SK-N-SH treated with all-trans-retinoic acid at 6 μM for 48 hours (cell line): ENCODE results near the gene ZKSCAN5.

ENCODE experiments used
- ATAC-seq: fragments of 200-7000 bp; cut with Tn5 transposase; 3 replicates; pipeline ENCODE4 v1.9.1; 2020; ENCODE audit warnings: mild to moderate bottlenecking, moderate library complexity
- CREB5 ChIP-seq: fragments of 250-450 bp; sonication (Bioruptor Pico); IDR thresholded peaks from 2 replicates; pipeline ENCODE4 v1.5.1; 2020; ENCODE audit warnings: low read depth, mild to moderate bottlenecking, moderate library complexity
- CSDC2 ChIP-seq: fragments of 250-450 bp; sonication (Bioruptor Pico); IDR thresholded peaks from 2 replicates; pipeline ENCODE4 v1.5.0; 2020; ENCODE audit warnings: mild to moderate bottlenecking, moderate library complexity
- ESRRG ChIP-seq: fragments of 250-450 bp; sonication (Bioruptor Pico); IDR thresholded peaks from 2 replicates; pipeline ENCODE4 v1.6.1; 2021; ENCODE audit warnings: mild to moderate bottlenecking
- GLIS3 ChIP-seq: fragments of 250-450 bp; sonication (Bioruptor Pico); IDR thresholded peaks from 2 replicates; pipeline ENCODE4 v1.5.0; 2020; ENCODE audit warnings: mild to moderate bottlenecking, moderate library complexity
- ISL1 ChIP-seq: fragments of 250-450 bp; sonication (Bioruptor Pico); IDR thresholded peaks from 2 replicates; pipeline ENCODE4 v2.1.2; 2022; ENCODE audit warnings: mild to moderate bottlenecking, moderate library complexity
- OSR1 ChIP-seq: fragments of 250-450 bp; sonication (Bioruptor Pico); IDR thresholded peaks from 2 replicates; pipeline ENCODE4 v1.8.0; 2022; ENCODE audit warnings: moderate library complexity, mild to moderate bottlenecking, inconsistent platforms
- PATZ1 ChIP-seq: fragments of 250-450 bp; sonication (Bioruptor Pico); IDR thresholded peaks from 2 replicates; pipeline ENCODE4 v1.8.0; 2020; ENCODE audit warnings: mild to moderate bottlenecking, moderate library complexity, borderline replicate concordance
- POU6F1 ChIP-seq: fragments of 250-450 bp; sonication (Bioruptor Pico); IDR thresholded peaks from 2 replicates; pipeline ENCODE4 v1.8.0; 2021; ENCODE audit warnings: low read depth, mild to moderate bottlenecking, moderate library complexity, borderline replicate concordance
- PPARA ChIP-seq: fragments of 250-450 bp; sonication (Bioruptor Pico); IDR thresholded peaks from 2 replicates; pipeline ENCODE4 v1.5.0; 2020; ENCODE audit warnings: mild to moderate bottlenecking, borderline replicate concordance
- TCF4 ChIP-seq: fragments of 250-450 bp; sonication (Bioruptor Pico); IDR thresholded peaks from 2 replicates; pipeline ENCODE4 v1.8.0; 2021; ENCODE audit warnings: mild to moderate bottlenecking, moderate library complexity, borderline replicate concordance
- TOX ChIP-seq: fragments of 250-450 bp; sonication (Bioruptor Pico); IDR thresholded peaks from 2 replicates; pipeline ENCODE4 v1.8.0; 2021; ENCODE audit warnings: mild to moderate bottlenecking, moderate library complexity, borderline replicate concordance
- TSHZ2 ChIP-seq: fragments of 250-450 bp; sonication (Bioruptor Pico); IDR thresholded peaks from 2 replicates; pipeline ENCODE4 v1.5.0; 2020; ENCODE audit warnings: mild to moderate bottlenecking, moderate library complexity
- ZC3H10 ChIP-seq: fragments of 250-450 bp; sonication (Bioruptor Pico); IDR thresholded peaks from 2 replicates; pipeline ENCODE4 v1.5.1; 2021; ENCODE audit warnings: mild to moderate bottlenecking, moderate library complexity
- ZFP3 ChIP-seq: fragments of 250-450 bp; sonication (Bioruptor Pico); IDR thresholded peaks from 2 replicates; pipeline ENCODE4 v1.5.0; 2020; ENCODE audit warnings: mild to moderate bottlenecking, moderate library complexity
- ZFP30 ChIP-seq: fragments of 450-650 bp; formaldehyde crosslinking; IDR thresholded peaks from 2 replicates; pipeline ENCODE4 v1.5.0; 2022; ENCODE audit warnings: mild to moderate bottlenecking, moderate library complexity
- ZNF565 ChIP-seq: fragments of 450-650 bp; formaldehyde crosslinking; conservative IDR thresholded peaks from 2 replicates; pipeline ENCODE4 v1.5.0; 2020; ENCODE audit warnings: low read depth, mild to moderate bottlenecking, moderate library complexity
- ZNF70 ChIP-seq: fragments of 450-650 bp; formaldehyde crosslinking; IDR thresholded peaks from 2 replicates; pipeline ENCODE4 v1.5.0; 2020; ENCODE audit warnings: mild to moderate bottlenecking, moderate library complexity
- ZNF8 ChIP-seq: fragments of 450-650 bp; formaldehyde crosslinking; IDR thresholded peaks from 2 replicates; pipeline ENCODE4 v1.5.0; 2020; ENCODE audit warnings: mild to moderate bottlenecking, moderate library complexity

ZKSCAN5 gene

GRCh38 chr7:99535667-99536066, 31.2 kb downstream of the ZKSCAN5 start (continued):
- no peak for TF ChIP-seq CREB5 (CRISPR knock-in tag)
- no peak for TF ChIP-seq ZC3H10 (CRISPR knock-in tag)
- TF ChIP-seq GLIS3 (CRISPR knock-in tag) = no peak
- TF ChIP-seq PATZ1 = no peak

- no peak for ATAC-seq
Measured at GRCh38 chr7:99539213-99539811, 34.9 kb downstream of the ZKSCAN5 start.

GRCh38 chr7:99540542-99540941, 36.1 kb downstream of the ZKSCAN5 start:
- TF ChIP-seq ZNF565 (CRISPR knock-in tag) = no peak
- no peak for TF ChIP-seq TSHZ2 (CRISPR knock-in tag)
- TF ChIP-seq ZFP3 = no peak
- no peak for TF ChIP-seq OSR1 (CRISPR knock-in tag)
- TF ChIP-seq CREB5 (CRISPR knock-in tag) = no peak
- TF ChIP-seq POU6F1 = no peak
- TF ChIP-seq CSDC2 = no peak
- TF ChIP-seq ZC3H10 (CRISPR knock-in tag) = no peak
- no peak for TF ChIP-seq PPARA (CRISPR knock-in tag)
- no peak for ATAC-seq

More at GRCh38 chr7:99539213-99539811, 34.9 kb downstream of the ZKSCAN5 start:
- no peak for TF ChIP-seq ZFP30 (CRISPR knock-in tag)
- no peak for TF ChIP-seq ZNF70 (CRISPR knock-in tag)

- no peak for ATAC-seq
Measured at GRCh38 chr7:99541212-99541611, 36.8 kb downstream of the ZKSCAN5 start.

More at GRCh38 chr7:99541212-99541611, 36.8 kb downstream of the ZKSCAN5 start:
- TF ChIP-seq PATZ1 (no peak), TOX (no peak), PPARA (CRISPR knock-in tag) (no peak), GLIS3 (CRISPR knock-in tag) (no peak), ZFP3 (no peak), TCF4 (CRISPR knock-in tag) (no peak), TSHZ2 (CRISPR knock-in tag) (no peak), ZNF70 (CRISPR knock-in tag) (no peak), ESRRG (CRISPR knock-in tag) (no peak), ZC3H10 (CRISPR knock-in tag) (no peak), OSR1 (CRISPR knock-in tag) (no peak), ISL1 (no peak), ZNF8 (no peak)
